AG20443 (cell line): Measurements from ENCODE around the gene HES7.
A peak's percentile ranks its signal among the peaks of the same experiment; 100 is the strongest.

Source experiments
- DNase-seq: peaks from one replicate; pipeline ENCODE4 v3.0.0; 2012; ENCODE audit warnings: low spot score, mixed read lengths

The HES7 gene

DNA sequence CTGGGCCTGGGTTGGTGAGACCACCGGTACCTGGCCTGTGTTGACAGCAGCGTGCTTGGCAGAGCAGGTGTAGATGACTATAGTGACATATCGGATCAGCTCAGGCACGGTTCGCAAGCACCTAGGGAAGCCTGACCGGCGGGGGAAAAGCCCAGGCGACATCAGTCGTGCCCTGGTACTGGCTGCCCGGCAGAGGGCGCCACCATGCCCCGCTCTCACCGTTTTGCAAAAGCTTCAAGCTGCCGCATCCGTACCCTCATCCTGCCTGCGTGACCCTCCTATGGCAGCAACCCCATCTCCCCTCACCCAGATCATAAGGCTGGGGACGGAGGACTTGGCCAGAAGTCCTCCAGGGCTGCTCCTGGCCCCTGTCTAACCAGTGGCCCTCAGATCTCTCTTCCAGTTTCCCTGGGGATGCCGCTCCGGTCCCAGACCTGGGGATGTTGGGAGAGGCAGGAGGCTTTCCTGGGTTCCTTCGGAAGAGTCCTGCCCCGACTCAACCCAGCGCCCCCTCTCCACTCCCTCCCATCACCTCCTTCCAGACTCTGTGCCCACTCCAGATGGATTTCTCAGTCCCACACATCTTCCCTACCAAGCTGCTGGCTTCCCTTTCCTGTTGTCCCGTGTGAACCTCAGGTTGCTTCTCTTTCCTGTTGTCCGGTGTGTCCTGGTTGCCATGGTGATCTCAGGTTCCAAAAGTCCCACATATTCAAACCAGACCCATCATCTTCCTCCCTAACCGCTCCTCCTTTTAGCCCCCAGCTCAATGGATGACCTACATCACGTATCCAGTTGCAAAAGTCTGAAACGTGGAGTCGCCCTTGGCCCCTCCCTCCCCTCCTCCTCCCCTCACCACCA, 50.0 kb downstream of the HES7 start:
- DNase-seq: peak; percentile 87

DNA sequence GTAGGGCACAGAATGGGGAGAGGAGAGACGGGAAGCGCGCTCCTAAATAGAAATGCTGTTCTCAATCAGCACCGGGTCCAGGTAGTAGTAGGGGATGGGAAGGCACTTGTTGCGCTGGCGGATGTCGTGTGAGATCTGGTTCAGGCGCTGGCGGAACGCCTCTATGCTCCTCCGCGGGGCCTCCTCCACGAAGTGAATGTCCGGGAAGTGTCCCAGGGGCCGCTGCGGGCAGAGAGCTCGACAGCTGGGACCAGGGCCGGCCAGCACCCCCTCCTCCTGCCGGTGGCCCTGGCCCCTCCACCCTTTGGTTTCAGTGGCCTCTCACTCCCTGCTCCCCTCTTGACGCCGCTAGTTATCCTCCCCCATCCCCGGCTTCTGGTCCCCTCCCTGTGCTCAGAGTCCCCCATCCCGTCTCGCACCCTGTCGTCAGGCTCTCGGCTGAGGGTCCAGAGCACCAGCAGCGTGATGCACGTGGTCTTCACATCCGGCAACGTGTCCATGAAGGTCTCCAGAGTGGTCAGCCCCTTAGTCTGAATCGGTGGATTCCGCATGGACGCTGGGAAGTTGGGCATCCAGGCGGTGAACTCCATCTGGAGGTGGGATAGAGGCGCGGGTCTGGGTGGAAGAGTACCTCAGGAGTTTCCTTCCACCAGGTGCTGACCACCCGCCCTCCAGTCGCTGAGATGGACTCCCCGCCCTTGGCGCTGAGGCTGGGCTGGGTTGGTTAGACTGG, 51.0 kb downstream of the HES7 start:
- DNase-seq: peak; percentile 45

DNA sequence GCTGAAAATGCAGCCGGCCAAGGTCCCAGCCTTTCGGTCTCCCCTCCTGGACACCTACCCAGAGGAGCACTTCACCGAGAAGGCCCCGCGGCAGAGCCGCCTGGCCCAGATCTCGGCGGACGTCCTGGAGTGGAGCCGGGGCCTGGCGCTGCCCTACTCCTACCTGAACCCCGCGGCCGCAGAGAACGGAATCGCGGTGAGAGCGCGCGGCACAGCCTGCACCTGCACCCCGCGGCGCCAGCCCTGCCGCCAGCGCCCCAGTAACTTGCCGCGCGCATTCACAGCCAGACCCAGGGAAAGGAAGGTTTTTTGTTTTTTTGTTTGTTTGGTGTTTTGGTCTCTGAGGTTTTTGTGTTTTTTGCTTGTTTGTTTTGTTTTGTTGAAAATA, 51.6 kb downstream of the HES7 start:
- DNase-seq: no peak

DNA sequence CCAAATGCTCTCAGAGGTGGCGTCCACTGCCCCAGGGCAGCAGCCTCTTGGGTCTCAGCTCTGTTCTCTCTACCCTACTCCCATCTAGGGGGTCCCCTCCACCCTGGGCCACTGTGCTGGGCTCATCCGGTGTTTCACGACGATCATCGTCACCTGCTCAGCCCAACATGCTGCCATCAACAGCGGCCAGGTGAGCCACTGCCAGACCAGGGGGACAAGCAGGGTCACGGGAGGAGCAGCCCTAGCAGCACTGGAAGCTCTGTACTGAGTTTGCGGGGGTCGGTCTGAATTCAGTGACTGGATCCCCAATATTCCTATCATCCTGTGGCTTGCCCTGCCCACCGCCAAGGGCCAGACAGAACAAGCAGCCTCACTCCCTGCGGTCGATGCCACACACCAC, 52.4 kb downstream of the HES7 start:
- DNase-seq: no peak
